Measurements from ENCODE around the gene CEMIP.

CEMIP gene

DNA sequence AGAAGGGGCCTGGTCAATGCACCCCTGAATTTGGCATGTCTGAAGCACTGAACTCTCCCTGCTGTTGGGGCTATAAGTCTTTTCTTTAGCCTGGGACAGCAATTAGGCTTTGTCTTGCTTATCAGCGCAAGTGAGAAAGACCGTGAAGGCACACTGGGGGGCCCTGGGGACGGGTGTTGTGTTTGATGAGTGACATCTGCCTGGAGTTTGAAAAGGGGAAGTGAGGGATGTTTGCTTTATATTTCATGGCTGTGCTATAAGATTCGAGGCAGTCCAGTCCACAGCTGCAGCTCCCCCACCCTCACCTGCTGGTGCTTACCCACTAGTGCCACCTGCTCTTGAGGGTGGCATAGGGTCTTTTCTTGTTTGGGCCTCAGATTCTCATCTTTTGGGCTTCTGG, 44.8 kb downstream of the CEMIP start:
- DNase-seq (ENCODE audit: low spot score) = no peak

DNA sequence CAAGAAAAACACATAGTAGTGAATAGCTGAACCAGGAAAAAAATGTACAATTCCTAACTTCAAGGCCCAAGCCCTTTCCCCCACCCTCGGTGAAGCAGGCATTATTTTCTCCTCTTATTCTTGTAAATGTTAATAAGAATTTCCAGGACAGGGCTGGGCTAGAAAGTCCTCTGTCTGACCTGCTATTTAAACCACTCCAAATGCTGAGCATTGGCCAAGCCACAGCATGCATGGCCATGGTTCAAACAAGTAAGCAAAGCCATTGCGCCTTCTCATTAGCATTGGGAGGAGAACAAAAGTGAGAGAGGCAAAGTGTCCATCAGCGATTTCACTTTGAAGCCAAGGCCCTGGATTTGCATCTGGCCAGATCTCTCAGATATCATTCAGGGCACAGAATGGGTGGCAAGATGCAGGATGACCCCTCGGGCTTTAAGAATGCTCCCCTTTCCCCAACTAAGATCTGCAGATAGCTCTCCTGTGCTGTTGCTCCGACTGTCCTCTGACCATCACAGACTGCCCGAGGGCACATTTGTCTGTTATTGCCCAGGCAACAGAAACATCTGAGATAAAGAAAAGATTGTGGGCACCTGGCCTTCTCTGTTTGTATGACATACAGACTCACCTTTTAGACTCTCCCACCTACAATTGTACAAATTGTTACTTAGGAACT, 46.3 kb downstream of the CEMIP start:
- no peak for DNase-seq (ENCODE audit: low spot score)

DNA sequence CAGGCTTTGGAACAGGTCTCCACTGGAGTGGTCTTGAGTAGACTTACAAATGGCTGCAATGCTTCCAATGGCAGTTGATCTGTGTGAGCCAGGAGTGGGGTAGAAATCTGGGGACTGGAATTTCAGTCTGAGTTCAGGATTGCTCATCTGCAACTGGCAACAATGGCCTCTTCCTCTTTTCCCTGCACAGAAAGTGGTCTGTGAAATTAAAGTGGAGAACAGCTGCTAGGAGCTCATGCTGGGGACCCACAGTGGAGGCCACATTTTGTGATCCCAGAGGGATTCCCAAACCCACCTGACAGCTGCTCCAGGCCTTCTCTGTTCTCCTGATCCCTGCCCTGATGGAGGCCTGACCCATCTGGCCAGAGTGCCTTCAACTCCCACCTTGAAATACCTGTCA, 49.6 kb downstream of the CEMIP start:
- no peak for DNase-seq (ENCODE audit: low spot score)

DNA sequence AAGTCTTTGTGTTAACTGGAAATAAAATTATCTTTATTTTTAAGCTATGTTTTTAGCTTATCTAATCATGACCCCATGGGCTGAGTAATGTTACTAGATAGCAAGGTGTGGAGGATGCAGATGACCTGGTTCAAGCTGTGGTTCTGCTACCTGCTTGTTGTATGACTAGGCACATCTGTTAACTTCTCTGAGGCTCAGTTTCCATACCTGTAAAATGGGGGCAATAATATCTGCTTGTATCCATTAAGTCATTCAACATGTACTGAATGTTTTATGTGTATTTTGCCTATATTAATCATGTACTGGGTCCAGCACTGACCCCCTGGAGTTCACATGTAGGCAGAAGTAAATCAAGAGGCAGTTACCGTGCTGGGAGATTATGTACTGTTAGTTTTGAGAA, 51.5 kb downstream of the CEMIP start:
- no peak for DNase-seq (ENCODE audit: low spot score)

DNA sequence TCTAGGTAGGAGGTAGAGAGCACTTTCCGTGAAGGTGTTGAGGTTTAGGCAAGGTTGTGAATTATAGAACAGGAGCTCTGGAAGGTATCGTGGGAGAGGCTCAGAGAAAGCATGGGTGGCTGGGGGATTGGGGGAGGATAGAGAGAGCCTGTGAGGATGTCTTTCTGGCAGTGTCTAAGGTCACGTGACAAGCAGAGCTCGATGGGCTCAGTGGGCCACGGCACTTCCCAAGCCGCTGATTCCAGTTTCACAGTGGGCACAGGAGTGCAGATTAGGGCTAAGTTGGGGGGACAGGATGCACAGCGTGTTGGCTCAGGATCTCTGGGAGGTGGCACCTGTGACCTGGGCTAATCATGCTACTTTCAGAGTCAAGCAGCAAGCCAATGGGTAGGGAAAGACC, 52.0 kb downstream of the CEMIP start:
- no peak for DNase-seq (ENCODE audit: low spot score)

DNA sequence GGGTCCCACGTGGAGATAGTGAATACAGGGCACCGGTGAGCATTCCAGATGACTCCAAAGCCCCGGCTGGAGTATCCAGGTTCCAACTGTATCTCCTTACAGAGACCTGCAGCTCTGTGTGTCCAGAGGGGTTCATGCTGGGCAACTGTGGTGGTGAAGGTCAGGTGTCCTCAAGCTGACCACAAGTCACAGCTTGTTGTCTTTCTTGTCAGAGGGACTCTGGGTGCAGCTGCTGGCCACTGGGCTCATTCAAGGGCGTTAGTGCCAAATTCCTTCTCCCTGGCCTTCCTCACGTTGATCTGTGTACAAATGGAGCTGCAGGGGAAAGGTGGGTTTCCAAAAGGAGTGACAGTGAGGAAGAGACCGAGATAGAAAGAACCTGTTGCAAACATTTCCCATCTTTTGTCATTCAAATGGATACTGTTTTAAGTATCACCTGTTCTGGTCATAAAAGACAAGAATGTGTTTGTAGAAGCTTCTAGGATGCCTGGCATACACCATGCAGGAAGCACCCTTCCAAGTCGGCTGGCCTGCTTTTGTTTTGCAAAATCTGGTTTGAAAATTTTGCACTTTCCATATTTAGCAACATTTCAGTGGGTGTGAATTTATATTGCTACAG, 52.5 kb downstream of the CEMIP start:
- no peak for DNase-seq (ENCODE audit: low spot score)

DNA sequence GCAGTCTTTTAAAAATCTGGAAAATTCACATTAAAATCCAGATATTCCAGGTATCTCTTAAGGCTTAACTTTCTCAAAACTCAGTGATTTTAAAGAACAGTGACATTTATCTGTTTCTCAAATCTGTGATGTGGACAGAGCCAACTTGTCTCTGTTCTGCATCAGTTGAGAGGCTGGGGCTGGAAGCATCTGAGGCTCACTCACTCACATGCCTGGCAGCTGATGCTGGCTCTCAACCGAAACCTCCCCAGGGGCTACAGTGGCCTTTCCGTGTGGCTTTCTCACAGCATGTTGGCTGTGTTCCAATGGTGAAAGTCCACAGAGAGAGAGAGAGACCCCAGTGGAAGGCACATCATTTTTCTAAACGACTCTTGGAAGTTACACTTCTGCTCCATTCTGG, 53.5 kb downstream of the CEMIP start:
- no peak for DNase-seq (ENCODE audit: low spot score)

DNA sequence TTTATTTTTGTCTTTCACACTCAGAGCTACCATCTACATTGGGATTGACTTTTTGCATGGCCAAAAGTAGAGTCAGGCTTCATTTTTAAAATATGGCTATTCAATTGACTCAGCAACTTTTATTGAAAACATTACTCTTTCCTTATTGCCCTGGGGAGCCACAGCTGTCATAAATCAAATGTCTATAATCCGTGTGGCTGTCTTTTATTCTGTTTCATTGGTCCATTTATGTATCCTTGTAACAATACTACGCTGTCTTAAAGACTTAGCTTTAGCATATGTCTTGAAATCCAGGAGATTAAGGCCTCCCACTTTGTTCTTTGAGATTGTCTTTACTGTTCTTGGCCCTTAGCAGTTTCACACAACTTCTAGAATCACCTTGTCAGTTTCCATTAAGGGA, 55.2 kb downstream of the CEMIP start:
- no peak for DNase-seq (ENCODE audit: low spot score)

DNA sequence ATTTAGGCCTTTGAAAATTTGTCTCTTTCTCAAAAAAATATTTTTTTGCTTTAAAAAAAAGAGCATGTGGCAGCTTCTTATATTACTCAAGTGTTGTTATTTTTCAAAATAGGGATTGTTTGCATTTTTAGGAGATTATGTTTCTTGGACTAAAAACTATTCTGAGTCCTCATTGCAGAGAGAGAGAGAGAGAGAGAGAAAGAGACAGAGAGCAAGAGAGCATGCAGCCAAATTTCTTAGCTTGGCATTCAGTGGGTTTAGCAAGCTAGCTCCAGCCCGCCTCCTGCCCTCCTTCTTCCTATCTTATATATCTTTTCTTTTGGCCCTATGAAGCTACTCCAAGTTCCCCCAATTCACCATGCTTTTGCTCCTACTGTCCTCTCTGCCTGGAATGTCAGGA, 55.7 kb downstream of the CEMIP start:
- DNase-seq (ENCODE audit: low spot score) = no peak

DNA sequence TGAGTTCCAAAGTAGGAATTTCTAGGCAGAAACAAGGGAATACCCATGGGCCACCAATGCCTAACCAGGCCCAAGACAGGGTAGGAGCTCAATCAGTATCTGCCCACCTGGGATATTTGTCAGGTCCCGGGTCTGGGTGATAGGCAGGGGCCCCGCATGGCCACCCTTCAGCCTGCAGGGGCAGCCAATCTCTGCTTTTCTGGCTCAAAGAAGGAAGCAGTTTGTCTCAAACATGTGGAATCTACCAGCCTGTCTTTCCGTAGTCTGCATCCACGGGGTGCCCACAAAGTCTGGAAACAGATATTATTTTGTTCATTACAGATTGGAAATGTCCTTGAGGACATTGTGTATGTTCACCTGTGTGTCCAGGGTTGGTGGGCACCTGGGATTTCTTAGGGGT, 56.2 kb downstream of the CEMIP start:
- no peak for DNase-seq (ENCODE audit: low spot score)

DNA sequence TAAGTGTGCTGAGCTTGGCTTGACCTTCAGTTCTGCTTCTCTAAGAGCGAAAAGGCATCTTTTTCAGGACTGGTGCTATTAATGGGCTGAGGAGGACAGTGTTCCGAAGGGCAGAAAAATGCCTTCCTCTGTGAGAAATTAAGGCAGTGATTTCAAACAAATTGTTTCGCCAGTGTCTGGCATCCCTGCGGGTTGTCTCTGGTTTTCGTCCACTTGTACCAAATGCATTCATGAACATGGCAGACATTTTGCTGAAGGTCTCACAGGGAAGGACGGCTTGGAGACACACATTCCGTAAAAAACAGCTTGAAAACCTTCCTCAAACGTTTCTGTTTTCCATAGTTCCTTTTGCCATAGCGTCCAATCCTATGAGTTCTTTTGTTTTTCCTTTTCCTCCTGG, 57.1 kb downstream of the CEMIP start:
- no peak for DNase-seq (ENCODE audit: low spot score)

DNA sequence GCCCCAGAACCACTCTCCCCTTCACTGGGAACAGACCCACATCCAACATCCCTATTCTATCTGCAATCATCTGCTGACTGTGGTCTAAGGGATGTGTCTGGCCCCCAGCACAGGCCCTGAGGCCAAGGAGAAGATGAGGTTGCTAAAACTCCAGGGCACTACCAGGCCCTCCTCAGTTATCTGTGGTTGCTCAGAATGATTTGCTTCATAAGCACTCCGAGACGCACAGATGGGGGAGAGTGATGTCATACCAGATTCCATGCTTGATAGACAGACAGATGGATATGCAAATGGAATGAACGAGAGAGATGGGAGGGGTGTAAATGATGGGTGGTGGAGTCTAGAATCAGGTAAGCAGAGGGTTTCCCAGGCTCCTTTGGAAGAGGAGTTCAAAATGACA, 57.8 kb downstream of the CEMIP start:
- no peak for DNase-seq (ENCODE audit: low spot score)

DNA sequence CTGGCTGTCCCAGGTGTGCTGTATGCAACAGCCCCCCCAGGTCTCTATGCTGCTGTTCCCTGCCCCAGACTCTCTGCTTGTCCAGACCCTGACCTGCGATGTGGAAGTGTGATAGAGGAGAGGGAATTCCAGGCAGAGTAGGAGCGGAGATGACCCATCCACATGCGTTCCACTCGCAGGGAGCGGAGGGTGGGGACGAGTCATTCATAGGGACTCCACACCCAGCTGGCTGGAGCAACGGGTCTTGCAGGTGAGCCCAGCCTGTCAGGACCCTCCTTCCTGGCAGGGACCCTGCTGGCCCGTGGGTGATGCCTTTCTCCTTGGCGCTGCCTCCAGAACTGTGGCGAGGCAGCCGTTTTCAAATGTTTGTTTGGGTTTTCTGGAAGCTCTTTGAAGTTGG, 58.8 kb downstream of the CEMIP start:
- no peak for DNase-seq (ENCODE audit: low spot score)

DNA sequence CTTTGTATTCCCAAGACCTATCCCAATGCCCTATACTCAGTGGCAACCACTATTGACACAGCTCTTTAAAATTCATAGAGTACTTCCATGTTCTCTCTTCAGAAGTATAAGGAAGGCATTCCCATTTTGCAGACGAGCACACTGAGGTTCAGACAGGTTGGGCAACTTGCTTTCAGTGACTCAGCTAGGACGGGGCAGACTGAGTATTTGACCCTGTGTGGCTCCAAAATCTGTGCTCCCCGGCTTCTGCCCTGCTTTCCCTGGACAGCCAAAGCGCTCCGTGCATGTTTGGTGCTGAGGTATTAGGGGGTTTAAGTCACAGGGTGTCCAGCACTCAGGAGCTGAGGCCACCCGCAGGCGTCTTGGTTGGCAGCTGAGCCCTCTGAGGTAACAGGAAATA, 59.5 kb downstream of the CEMIP start:
- DNase-seq (ENCODE audit: low spot score) = no peak

DNA sequence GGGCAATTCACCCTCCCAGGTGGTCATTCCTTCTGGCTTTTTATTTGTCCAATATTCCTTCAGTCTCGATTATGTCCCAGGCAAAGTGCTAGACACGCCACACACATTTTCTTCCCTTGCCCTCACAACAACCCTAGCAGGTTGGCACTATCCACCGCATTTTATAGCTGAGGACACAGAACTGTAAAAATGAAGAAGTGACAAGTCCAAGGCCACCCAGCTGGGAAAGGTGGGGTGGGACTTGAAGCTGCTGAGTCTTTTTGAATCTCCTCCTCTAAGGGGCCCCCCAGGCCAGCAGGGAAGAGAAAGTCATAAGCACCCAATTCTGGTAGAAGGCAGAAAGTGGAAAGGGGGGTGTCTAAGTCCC, 60.6 kb downstream of the CEMIP start:
- DNase-seq (ENCODE audit: low spot score) = no peak

DNA sequence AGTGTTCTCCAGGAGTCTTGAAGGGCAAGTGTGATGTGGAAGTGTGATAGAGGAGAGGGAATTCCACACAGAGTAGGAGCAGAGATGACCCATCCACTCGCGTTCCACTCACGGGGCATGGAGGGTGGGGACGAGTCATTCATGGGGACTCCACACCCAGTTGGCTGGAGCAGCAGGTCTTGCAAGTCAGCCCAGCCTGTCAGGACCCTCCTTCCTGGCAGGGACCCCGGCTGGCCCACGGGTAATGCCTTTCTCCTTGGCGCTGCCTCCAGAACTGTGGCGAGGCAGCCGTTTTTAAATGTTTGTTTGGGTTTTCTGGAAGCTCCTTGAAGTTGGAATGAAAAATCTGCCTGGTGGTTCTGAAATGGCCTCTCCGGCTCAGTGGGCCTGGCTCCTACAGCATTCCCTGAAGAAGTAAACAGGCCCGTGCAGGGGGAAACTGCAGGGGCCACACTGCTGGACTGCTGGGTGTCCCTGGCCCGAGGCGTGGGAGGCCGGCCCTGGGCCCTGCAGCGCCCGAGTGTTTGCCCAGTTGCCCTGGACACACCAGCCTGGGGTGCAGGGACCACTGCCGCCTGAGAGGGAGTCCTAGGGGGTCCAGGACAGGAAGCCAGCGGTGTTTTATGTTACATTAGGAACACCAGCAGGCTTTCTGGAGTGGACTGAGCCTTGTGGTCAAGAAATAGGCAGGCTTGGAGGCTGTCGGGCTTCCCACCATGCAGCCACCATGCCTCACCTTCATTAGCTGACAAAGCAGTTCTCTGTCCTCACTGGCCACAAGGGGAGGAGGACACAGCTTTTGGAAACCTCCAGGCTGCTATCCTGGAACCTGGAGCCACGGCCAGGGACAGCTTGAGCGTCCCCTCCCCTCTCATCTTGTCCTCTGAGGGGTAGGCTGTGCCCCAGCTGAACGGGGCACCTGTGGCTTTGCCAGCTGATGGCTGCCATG, 61.3 kb downstream of the CEMIP start:
- DNase-seq (ENCODE audit: low spot score) = no peak

DNA sequence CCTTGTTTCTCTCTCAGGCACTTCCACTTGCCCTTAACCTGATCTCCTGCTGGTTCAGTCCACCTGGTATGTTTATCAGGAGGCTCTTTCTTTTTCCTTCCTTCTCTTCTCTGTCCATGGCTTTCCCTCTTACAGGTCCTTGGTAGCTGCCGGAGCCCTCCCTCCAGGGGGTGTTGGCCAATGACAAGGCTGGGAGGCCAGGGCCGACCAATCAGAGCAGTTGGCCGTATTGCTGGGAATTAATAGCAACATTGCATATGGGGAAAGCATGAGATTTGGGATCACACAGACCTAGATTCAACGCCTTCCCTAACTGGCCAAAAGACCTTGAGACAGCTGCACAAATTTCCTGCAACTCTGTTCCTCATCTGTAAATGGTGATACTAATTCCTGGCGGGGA, 62.4 kb downstream of the CEMIP start:
- no peak for DNase-seq (ENCODE audit: low spot score)

DNA sequence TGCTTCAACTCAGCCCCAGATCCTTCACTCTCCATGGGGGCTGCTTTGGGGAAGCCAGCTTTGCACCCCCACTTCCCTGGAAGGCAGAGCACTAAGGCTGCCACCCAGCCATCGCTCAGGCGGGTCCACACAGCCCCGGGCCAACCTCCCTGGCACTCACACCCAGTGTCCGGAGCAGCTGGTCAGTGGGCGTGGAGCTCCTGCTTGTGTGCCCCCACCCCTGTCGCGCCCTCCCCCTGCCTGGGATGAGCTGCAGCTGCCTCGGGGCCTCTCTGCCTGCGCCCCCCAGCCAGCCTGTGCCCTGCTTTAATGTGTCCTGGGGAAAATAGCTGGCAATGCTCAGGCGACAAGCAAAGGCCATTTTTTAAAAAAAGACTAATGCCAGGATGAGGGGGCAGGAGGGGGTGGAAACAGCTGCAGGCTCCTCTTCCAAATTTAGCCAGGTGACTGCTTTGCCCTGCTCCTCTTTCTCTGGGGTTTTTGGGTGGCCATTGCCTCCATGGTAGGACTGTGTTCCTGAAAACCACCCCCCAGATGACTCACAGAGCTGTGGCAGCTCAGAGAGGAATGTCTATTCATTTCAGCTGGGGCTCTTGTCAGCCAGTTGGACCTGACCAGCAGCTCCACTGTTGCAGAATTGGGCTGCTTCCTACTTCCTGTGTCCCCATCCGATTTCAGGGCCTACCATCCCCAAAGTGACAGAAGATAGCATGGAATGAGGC, 65.0 kb downstream of the CEMIP start:
- DNase-seq (ENCODE audit: low spot score) = no peak

DNA sequence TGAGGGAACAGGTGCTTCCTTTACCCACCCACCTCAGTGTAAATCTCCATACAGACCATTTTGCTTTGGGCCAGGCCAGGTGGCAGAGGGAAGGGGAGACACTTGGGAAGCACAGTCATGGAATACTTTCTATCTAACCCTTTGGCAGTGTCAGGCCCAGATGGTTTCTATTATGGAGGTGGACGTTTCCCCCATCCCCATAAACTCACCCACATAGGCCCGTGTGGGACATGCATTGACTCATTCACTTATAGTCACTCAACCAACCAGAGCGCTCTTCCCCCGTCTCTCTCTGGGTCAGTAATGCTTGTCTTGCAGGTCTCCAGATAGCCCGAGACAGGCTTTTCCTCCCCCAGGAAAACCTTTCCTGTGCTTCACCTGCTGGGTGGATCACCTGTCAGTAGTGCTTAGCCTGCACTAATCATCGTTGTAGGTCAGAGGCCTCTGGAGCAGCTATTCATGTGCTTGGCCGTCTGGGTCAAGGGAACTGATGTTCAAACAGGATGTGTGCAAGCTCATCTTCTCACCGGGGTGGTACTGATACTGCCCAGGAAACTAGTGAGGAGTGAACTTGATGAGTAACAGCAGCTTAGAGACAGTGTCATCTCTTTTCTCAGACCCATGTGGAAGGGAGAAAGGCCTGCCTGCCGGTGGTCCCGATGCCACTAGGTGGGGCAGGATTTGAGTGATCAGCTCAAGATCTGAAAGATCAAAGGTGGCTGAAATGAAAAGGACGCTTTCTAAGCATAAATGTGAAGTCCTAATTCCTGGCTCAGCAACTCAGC, 67.1 kb downstream of the CEMIP start:
- DNase-seq (ENCODE audit: low spot score) = no peak

DNA sequence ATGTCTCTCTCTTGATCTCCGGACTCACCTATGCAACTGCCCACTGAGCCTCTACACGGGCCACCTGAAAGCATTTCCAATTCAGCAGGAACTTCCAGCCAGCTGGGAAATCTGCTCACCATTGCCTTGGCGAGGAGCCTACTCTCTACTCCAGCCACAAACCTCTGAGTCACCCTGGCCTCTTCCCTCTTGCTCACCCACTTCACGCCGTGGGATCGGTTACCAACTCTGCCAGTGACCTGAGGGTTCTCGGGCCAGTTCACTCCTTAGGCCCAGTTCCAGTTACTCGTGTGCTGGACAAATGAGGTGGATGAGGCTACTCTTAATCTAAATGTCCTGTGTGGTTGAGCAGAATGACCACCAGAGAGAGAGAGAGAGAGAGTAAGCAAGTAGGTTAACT, 70.1 kb downstream of the CEMIP start:
- no peak for DNase-seq (ENCODE audit: low spot score)

DNA sequence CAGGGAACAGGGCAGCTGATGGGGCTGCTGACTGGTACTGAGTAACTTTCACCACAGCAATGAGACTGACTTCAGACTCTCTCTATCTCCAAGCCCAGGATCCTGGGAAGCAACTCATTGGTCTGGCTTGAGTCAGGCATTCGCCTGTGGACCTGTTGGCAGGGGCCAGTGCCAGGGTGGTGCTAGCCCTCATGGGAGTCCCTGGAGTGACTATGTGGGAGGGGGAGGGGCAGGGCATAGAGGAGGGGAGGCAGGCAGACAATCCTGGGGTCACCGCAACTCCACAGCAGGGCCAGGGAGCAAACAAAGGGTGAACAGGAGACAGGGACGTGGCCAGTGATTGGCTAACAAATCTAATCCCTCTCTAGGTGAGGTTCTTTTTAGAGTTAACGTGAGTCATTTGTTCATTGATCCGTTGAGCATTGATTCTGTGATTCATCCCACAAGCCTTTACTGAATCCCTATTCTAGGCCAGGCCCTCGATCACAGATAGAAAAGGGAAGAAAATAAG, 71.8 kb downstream of the CEMIP start:
- DNase-seq (ENCODE audit: low spot score) = no peak

DNA sequence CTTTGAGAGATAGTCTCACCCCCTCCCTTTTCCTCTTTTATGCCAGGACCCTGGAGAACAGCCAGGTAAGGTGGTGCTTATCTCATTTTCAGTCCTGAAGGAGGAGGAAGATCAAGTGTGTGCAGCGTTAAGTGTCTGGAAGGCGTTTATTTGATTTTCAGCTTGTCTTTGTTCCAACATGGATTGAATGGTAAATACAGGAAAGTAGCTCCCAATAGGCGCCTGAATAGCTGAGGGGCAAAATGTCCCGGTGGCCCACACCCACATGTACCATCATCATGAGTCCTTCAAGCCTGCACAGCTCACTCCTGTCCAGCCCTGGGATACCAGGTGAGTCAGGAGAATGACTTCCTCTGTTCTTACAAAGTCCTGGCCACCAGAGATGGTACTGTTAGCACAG, 73.5 kb downstream of the CEMIP start:
- no peak for DNase-seq (ENCODE audit: low spot score)

All from CD4-positive, alpha-beta T cell treated with Interleukin-15 for 4 hours (primary cell).